HUES64 (cell line): ENCODE results near the gene TMCO4.

Experiments
- H3K27ac ChIP-seq: 2 replicates; pipeline ENCODE4 v1.7.0; 2013; ENCODE audit warnings: low read depth, low read length, inconsistent platforms
- H3K27me3 ChIP-seq: 2 replicates; pipeline ENCODE4 v1.6.1; 2013; ENCODE audit warnings: mild to moderate bottlenecking, low read length; ENCODE audit not compliant: insufficient read depth
- H3K36me3 ChIP-seq: 2 replicates; pipeline ENCODE4 v1.6.1; 2013; ENCODE audit warnings: mild to moderate bottlenecking, low read length; ENCODE audit not compliant: insufficient read depth
- H3K4me1 ChIP-seq: 2 replicates; pipeline ENCODE4 v1.6.1; 2013; ENCODE audit warnings: mild to moderate bottlenecking, low read length, moderate library complexity; ENCODE audit not compliant: insufficient read depth
- H3K4me3 ChIP-seq: 2 replicates; pipeline ENCODE4 v1.5.1; 2013; ENCODE audit warnings: mild to moderate bottlenecking, low read length, moderate library complexity
- H3K9ac ChIP-seq: 2 replicates; pipeline ENCODE4 v1.6.1; 2013; ENCODE audit warnings: mild to moderate bottlenecking, low read depth, low read length
- H3K9me3 ChIP-seq: 2 replicates; pipeline ENCODE4 v1.6.1; 2013; ENCODE audit warnings: low read depth, low read length; ENCODE audit not compliant: insufficient read depth
- WGBS: fragments of 150-250, 120-280 bp; methylation state at CpG from one replicate; pipeline ENCODE4 v1.1.7; 2013; ENCODE audit warnings: missing lambda C conversion rate; 5-methylcytosine and 5-hydroxymethylcytosine counted together

TMCO4 gene

DNA sequence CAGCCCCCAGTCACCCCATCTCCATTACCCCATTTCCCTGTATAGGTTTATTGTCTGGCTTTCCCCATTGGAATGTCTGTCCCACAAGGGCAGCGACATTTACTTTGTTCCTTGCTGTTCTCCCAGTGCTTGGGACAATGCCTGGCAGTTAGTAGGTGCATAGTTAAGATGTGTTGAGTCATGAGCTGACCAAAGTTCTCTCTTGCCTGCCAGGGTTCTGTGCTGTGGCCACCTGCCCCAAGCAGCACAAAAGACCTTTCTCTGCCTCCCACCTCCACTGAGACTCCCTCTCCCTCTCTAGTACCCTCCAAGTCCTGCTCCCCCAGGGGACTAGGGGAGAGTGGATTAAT, 40.0 kb downstream of the TMCO4 start:
- H3K4me3 ChIP-seq = no peak overlapping the region
- H3K27me3 ChIP-seq = no peaks in the 10 kb centered on the region
- no peaks in the 10 kb centered on the region for H3K4me1 ChIP-seq
- WGBS = 73% methylated on average over 1 of the region's 1 CpG
- no peaks in the 10 kb centered on the region for H3K36me3 ChIP-seq
- H3K9ac ChIP-seq = no peak overlapping the region
- no peaks in the 10 kb centered on the region for H3K9me3 ChIP-seq
- no peak overlapping the region for H3K27ac ChIP-seq

DNA sequence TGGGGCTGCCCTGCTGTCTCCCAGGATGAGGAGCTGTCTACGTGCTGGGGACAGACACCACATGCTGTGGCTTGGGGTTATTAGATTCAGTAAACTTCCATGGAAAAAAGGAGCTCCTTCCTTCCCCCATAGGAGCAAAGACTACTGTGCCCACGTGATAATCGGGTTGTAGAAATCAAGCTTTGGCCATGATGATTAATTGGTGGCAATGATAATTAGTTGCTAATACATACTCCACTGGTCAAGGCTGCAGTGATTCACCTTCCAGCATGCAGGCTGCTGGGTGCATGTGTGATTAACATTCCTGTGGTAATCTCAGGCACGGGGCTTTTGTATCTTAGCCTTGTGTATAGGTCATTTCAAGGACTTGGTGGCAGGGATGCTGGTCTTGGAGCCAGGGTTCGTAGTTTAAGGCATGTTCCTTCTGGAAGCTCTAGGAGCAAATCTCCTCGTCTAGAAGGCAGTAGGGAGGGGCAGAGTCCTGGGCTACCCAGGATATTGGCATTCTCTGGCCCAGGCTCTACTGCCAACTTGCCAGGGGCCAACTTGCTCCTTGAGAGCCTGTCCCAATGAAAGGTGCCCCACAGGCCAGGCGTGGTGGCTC, 41.4 kb downstream of the TMCO4 start:
- WGBS = 72% methylated on average over 5 of the region's 7 CpGs
- no peaks in the 10 kb centered on the region for H3K27me3 ChIP-seq
- no peak overlapping the region for H3K9ac ChIP-seq
- H3K27ac ChIP-seq = no peak overlapping the region
- no peaks in the 10 kb centered on the region for H3K36me3 ChIP-seq
- H3K9me3 ChIP-seq = no peaks in the 10 kb centered on the region
- H3K4me1 ChIP-seq = no peaks in the 10 kb centered on the region
- no peak overlapping the region for H3K4me3 ChIP-seq

GRCh38 chr1:19757641-19758040, 42.1 kb downstream of the TMCO4 start:
- Histone ChIP-seq H3K27me3 (no peaks in the 10 kb centered on the region), H3K36me3 (no peaks in the 10 kb centered on the region), H3K4me1 (no peaks in the 10 kb centered on the region), H3K9me3 (no peaks in the 10 kb centered on the region), H3K27ac (no peak overlapping the region), H3K4me3 (no peak overlapping the region), H3K9ac (no peak overlapping the region)
- WGBS = 94% methylated on average over 4 of the region's 4 CpGs

- no peak overlapping the region for H3K9ac ChIP-seq
- H3K9me3 ChIP-seq = no peaks in the 10 kb centered on the region
- WGBS = 94% methylated on average over 4 of the region's 5 CpGs
- H3K36me3 ChIP-seq = no peaks in the 10 kb centered on the region
- no peaks in the 10 kb centered on the region for H3K4me1 ChIP-seq
- no peak overlapping the region for H3K27ac ChIP-seq
- no peak overlapping the region for H3K4me3 ChIP-seq
- no peaks in the 10 kb centered on the region for H3K27me3 ChIP-seq
These were observed 43.2 kb downstream of the TMCO4 start for GRCh38 chr1:19756480-19756879.

DNA sequence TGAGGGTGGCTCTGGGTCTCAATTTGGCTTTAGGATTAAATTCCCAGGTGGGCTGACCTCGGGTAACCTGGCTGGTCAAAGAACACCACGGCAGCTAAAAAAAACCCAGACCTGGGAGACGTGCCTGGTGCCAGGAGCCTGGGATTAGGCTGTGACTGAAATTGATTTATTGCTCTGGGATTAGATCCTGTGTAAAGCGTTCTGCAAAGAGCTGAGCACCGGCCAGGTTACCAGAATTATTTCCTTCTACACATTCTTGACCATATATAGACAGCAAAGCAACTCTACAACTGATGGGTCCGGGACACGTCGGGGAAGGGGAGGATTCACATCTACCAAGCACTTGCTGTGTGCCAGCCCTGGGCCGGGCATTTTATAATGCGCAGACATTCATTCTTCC, 45.2 kb downstream of the TMCO4 start:
- Histone ChIP-seq H3K27ac (no peak overlapping the region), H3K36me3 (no peaks in the 10 kb centered on the region)

GRCh38 chr1:19752083-19752696, 47.5 kb downstream of the TMCO4 start:
- Histone ChIP-seq H3K27ac (no peak overlapping the region), H3K36me3 (no peaks in the 10 kb centered on the region), H3K9me3 (no peaks in the 10 kb centered on the region), H3K9ac (no peak overlapping the region), H3K4me3 (no peak overlapping the region), H3K4me1 (no peaks in the 10 kb centered on the region), H3K27me3 (no peaks in the 10 kb centered on the region)
- WGBS = 89% methylated on average over 9 of the region's 9 CpGs

More for the DNA sequence above, 45.2 kb downstream of the TMCO4 start:
- no peaks in the 10 kb centered on the region for H3K27me3 ChIP-seq
- H3K9me3 ChIP-seq = no peaks in the 10 kb centered on the region
- 91% methylated on average over 10 of the region's 10 CpGs for WGBS
- no peaks in the 10 kb centered on the region for H3K4me1 ChIP-seq
- no peak overlapping the region for H3K9ac ChIP-seq
- no peak overlapping the region for H3K4me3 ChIP-seq

GRCh38 chr1:19750882-19751276, 48.8 kb downstream of the TMCO4 start:
- Histone ChIP-seq H3K27me3 (no peaks in the 10 kb centered on the region), H3K9ac (no peak overlapping the region), H3K4me1 (no peaks in the 10 kb centered on the region), H3K27ac (no peak overlapping the region), H3K9me3 (no peaks in the 10 kb centered on the region), H3K36me3 (no peaks in the 10 kb centered on the region), H3K4me3 (no peak overlapping the region)
- WGBS = 97% methylated on average over 3 of the region's 3 CpGs

- Histone ChIP-seq H3K27ac (no peak overlapping the region), H3K4me1 (no peaks in the 10 kb centered on the region), H3K9ac (no peak overlapping the region), H3K4me3 (no peak overlapping the region), H3K9me3 (no peaks in the 10 kb centered on the region), H3K27me3 (no peaks in the 10 kb centered on the region), H3K36me3 (no peaks in the 10 kb centered on the region)
- WGBS = 95% methylated on average over 15 of the region's 15 CpGs
These were observed 49.4 kb downstream of the TMCO4 start for GRCh38 chr1:19750101-19750881.

DNA sequence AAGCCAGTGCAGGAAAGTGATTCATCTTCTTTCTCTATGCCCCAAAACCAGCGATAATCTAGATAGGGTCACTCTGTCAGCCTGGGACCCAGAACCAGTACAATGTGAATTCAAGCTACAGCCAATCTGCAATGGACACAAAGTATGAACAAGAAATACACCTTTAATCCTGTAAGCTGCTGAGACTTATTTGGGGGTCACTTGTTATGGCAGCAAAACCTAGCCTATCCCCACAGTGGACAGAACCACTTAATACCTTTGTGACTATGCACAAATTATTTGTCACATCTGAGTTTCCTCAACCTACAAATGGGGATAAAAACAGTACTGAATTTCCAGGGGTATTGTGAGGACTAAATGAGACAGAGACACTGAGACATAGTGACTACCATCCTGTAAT, 50.0 kb downstream of the TMCO4 start:
- no peak overlapping the region for H3K4me3 ChIP-seq
- 94% methylated on average over 1 of the region's 1 CpG for WGBS
- H3K4me1 ChIP-seq = no peaks in the 10 kb centered on the region
- H3K9ac ChIP-seq = no peak overlapping the region
- no peaks in the 10 kb centered on the region for H3K9me3 ChIP-seq
- H3K36me3 ChIP-seq = no peaks in the 10 kb centered on the region
- no peak overlapping the region for H3K27ac ChIP-seq
- no peaks in the 10 kb centered on the region for H3K27me3 ChIP-seq

- Histone ChIP-seq H3K36me3 (no peaks in the 10 kb centered on the region), H3K27ac (no peak overlapping the region), H3K4me1 (no peaks in the 10 kb centered on the region), H3K4me3 (no peak overlapping the region), H3K27me3 (no peaks in the 10 kb centered on the region), H3K9me3 (no peaks in the 10 kb centered on the region), H3K9ac (no peak overlapping the region)
- 96% methylated on average over 1 of the region's 1 CpG for WGBS
These were observed 52.0 kb downstream of the TMCO4 start for GRCh38 chr1:19747761-19748160.

GRCh38 chr1:19744886-19745285, 54.8 kb downstream of the TMCO4 start:
- Histone ChIP-seq H3K9ac (no peak overlapping the region), H3K36me3 (no peaks in the 10 kb centered on the region), H3K9me3 (no peaks in the 10 kb centered on the region), H3K4me3 (no peak overlapping the region), H3K4me1 (no peaks in the 10 kb centered on the region), H3K27ac (no peak overlapping the region), H3K27me3 (no peaks in the 10 kb centered on the region)
- WGBS = 96% methylated on average over 1 of the region's 1 CpG
